ENCODE measurements around the gene KRTAP12-1. TPM values are rescaled to one million over a fixed set of nuclear protein-coding genes. Genes with fewer than 3 reads are reported as not detected.

KRTAP12-1 gene
- total and polyA plus RNA-seq, 4 donors, result not detected

GRCh38 chr21:44713846-44714245 is 31.9 kb upstream of the KRTAP12-1 start:
- H3K27me3 ChIP-seq (ENCODE audit: control insufficient read depth in 3 of 3, insufficient read depth in 3 of 3, low read length in 2 of 3), result peaks cover 17 to 73% (median 51%) of the 10 kb centered on the region in 3 donors
- H3K9me3 ChIP-seq (ENCODE audit: control insufficient read depth in 4 of 4, insufficient read depth in 3 of 4, low read length in 3 of 4), result peaks cover 0 to 6% (median 0%) of the 10 kb centered on the region in 4 donors
- H3K4me1 ChIP-seq (ENCODE audit: control insufficient read depth in 5 of 5, insufficient read depth in 5 of 5, low read length in 5 of 5), result peaks cover 0 to 30% (median 4%) of the 10 kb centered on the region in 5 donors
- H3K9ac ChIP-seq (ENCODE audit: insufficient read depth in 1 of 2, low read length in 2 of 2), result no peak overlapping the region
- DNase-seq (peak in 1 of 3 donors; percentile 6), ATAC-seq (ENCODE audit: insufficient read depth, low FRiP score) (no peak)
- WGBS, 2 donors, result 85 to 87% methylated on average over 10 of the region's 10 CpGs
- no peak overlapping the region for H3K27ac ChIP-seq (ENCODE audit: low read depth in 1 of 2, low read length in 1 of 2)
- H3K36me3 ChIP-seq (ENCODE audit: control insufficient read depth in 4 of 4, insufficient read depth in 4 of 4, low read length in 4 of 4), result no peaks in the 10 kb centered on the region
- TF ChIP-seq, protein P1, sequence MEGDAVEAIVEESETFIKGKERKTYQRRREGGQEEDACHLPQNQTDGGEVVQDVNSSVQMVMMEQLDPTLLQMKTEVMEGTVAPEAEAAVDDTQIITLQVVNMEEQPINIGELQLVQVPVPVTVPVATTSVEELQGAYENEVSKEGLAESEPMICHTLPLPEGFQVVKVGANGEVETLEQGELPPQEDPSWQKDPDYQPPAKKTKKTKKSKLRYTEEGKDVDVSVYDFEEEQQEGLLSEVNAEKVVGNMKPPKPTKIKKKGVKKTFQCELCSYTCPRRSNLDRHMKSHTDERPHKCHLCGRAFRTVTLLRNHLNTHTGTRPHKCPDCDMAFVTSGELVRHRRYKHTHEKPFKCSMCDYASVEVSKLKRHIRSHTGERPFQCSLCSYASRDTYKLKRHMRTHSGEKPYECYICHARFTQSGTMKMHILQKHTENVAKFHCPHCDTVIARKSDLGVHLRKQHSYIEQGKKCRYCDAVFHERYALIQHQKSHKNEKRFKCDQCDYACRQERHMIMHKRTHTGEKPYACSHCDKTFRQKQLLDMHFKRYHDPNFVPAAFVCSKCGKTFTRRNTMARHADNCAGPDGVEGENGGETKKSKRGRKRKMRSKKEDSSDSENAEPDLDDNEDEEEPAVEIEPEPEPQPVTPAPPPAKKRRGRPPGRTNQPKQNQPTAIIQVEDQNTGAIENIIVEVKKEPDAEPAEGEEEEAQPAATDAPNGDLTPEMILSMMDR (IDR thresholded peaks at IDR 0.05; ENCODE audit: control extremely low read depth, extremely low read depth), result no peak
- no peak overlapping the region for H3K4me3 ChIP-seq

DNA sequence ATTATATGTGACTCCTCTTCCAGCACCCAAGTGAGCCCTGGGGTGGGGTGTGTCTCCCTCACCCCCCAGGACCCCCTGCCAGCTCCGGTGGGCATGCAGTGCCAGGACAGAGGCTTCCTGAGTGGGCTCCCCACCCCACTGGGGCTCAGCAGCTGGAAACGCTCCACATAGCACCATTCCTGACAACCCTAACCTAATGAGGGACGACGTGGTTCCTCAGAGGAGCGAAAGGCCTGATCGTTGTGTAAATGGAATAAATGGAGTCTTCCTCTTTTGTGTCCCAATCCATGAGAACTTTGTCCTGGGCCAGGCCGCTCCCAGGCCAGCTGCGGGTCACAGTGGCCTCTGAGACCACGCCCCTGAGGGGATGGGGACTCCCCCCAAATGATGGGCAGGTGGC is 31.2 kb upstream of the KRTAP12-1 start:
- Histone ChIP-seq H3K4me3 (no peak overlapping the region), H3K9me3 (ENCODE audit: control insufficient read depth in 4 of 4, insufficient read depth in 3 of 4, low read length in 3 of 4) (peaks cover 0 to 9% (median 0%) of the 10 kb centered on the region in 4 donors), H3K36me3 (ENCODE audit: control insufficient read depth in 4 of 4, insufficient read depth in 4 of 4, low read length in 4 of 4) (no peaks in the 10 kb centered on the region), H3K27ac (ENCODE audit: low read depth in 1 of 2, low read length in 1 of 2) (no peak overlapping the region), H3K4me1 (ENCODE audit: control insufficient read depth in 5 of 5, insufficient read depth in 5 of 5, low read length in 5 of 5) (peaks cover 0 to 26% (median 6%) of the 10 kb centered on the region in 5 donors), H3K9ac (ENCODE audit: insufficient read depth in 1 of 2, low read length in 2 of 2) (no peak overlapping the region), H3K27me3 (ENCODE audit: control insufficient read depth in 3 of 3, insufficient read depth in 3 of 3, low read length in 2 of 3) (peaks cover 20 to 74% (median 58%) of the 10 kb centered on the region in 3 donors)
- WGBS, 2 donors, result 63 to 64% methylated on average over 9 of the region's 9 CpGs
- TF ChIP-seq, protein P1 (IDR thresholded peaks at IDR 0.05; ENCODE audit: control extremely low read depth, extremely low read depth), result no peak
- DNase-seq (peak in 1 of 3 donors; percentile 10), ATAC-seq (ENCODE audit: insufficient read depth, low FRiP score) (no peak)

DNA sequence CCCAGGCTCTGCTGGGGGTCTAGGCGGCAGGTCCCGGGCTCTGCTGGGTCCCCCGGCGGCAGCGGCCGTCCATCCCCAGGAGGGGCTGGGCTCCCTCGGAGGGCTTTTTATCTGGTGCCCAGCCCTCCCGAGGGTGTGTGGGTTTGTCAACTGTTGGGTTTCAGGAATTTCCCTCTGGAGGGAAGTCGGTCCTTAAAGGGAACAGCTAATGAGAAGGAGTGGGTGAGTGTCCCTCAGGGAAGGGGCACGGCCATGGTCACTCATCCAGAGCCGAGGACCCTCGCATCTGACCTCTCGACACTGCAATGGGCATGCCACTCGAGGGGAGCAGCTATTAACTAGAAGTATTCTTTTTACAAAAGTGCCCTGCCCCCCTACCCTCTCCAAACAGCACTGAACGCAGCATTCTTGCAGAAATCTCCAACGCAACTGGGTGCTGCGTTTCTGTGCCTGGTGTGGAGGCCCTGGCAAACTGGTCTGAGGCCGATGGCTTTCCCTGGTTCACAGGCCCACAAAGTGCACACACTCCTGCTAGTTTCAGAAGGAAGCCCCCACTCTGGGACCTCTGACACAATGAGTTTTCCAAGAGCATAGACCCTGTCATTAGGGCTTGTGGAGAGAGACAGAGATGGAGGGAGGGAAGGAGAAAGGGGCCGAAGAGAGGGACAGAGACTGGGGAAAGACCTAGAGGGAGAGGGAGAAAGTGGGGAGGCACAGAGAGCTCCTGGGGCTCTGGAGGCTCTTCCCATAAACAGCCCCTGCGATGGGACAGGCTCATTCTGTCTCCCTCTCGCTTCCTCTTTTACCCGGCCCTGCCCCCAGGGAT is 30.5 kb upstream of the KRTAP12-1 start:
- TF ChIP-seq, protein P1 (IDR thresholded peaks at IDR 0.05; ENCODE audit: control extremely low read depth, extremely low read depth), result no peak
- H3K4me3 ChIP-seq, result no peak overlapping the region
- ATAC-seq (ENCODE audit: insufficient read depth, low FRiP score), result no peak
- WGBS, 2 donors, result 13 to 15% methylated on average over 22 of the region's 22 CpGs
- peaks cover 0 to 10% (median 0%) of the 10 kb centered on the region in 4 donors for H3K9me3 ChIP-seq (ENCODE audit: control insufficient read depth in 4 of 4, insufficient read depth in 3 of 4, low read length in 3 of 4)
- no peak overlapping the region for H3K9ac ChIP-seq (ENCODE audit: insufficient read depth in 1 of 2, low read length in 2 of 2)
- no peak overlapping the region for H3K27ac ChIP-seq (ENCODE audit: low read depth in 1 of 2, low read length in 1 of 2)
- no peaks in the 10 kb centered on the region for H3K36me3 ChIP-seq (ENCODE audit: control insufficient read depth in 4 of 4, insufficient read depth in 4 of 4, low read length in 4 of 4)
- H3K4me1 ChIP-seq (ENCODE audit: control insufficient read depth in 5 of 5, insufficient read depth in 5 of 5, low read length in 5 of 5), result peaks cover 0 to 26% (median 8%) of the 10 kb centered on the region in 5 donors
- peak in 1 of 3 donors; percentile 15 for DNase-seq
- peaks cover 23 to 81% (median 64%) of the 10 kb centered on the region in 3 donors for H3K27me3 ChIP-seq (ENCODE audit: control insufficient read depth in 3 of 3, insufficient read depth in 3 of 3, low read length in 2 of 3)

All from lung (tissue), 12 donors.